Fibroblast of skin of abdomen (primary cell): ENCODE results near the gene C19orf12.
"Not testable (repeated sequence)": the region's sequence is repeated elsewhere in the genome, so short reads cannot be mapped to it uniquely, and the experiment has no call there.

Experiments used
- DNase-seq: peaks from one replicate; pipeline ENCODE4 v3.0.0-alpha.2; 2013

The C19orf12 gene

GRCh38 chr19:29675120-29675649, 39.9 kb downstream of the C19orf12 start:
- no peak for DNase-seq

- no peak for DNase-seq
These were observed 40.5 kb downstream of the C19orf12 start for GRCh38 chr19:29674374-29675119.

- DNase-seq, result no peak
These were observed 41.4 kb downstream of the C19orf12 start for GRCh38 chr19:29673451-29674371.

GRCh38 chr19:29672933-29673336, 42.1 kb downstream of the C19orf12 start:
- DNase-seq, result no peak

- DNase-seq, result no peak
These were observed 42.6 kb downstream of the C19orf12 start for GRCh38 chr19:29672319-29672932.

GRCh38 chr19:29671393-29672160, 43.5 kb downstream of the C19orf12 start:
- no peak for DNase-seq

GRCh38 chr19:29671026-29671392, 44.1 kb downstream of the C19orf12 start:
- not testable (repeated sequence) for DNase-seq

GRCh38 chr19:29670255-29670654, 44.8 kb downstream of the C19orf12 start:
- DNase-seq, result no peak

GRCh38 chr19:29668746-29669609, 46.1 kb downstream of the C19orf12 start:
- DNase-seq, result no peak

- no peak for DNase-seq
These were observed 47.1 kb downstream of the C19orf12 start for GRCh38 chr19:29667901-29668341.

- no peak for DNase-seq
These were observed 47.7 kb downstream of the C19orf12 start for GRCh38 chr19:29667387-29667783.

- DNase-seq, result peak; percentile 61
These were observed 48.3 kb downstream of the C19orf12 start for GRCh38 chr19:29666578-29667386.

GRCh38 chr19:29665826-29666577, 49.1 kb downstream of the C19orf12 start:
- peak; percentile 21 for DNase-seq

GRCh38 chr19:29665215-29665825, 49.7 kb downstream of the C19orf12 start, which contains the start of gene PLEKHF1:
Gene PLEKHF1 (plus strand): TSS chr19:29665461. CDS start chr19:29673840, 8,379 bp downstream.
- peak; percentile 61 for DNase-seq

GRCh38 chr19:29664753-29665214, 50.3 kb downstream of the C19orf12 start:
- DNase-seq, result no peak

- DNase-seq, result peak; percentile 47
These were observed 51.0 kb downstream of the C19orf12 start for GRCh38 chr19:29663861-29664752.

GRCh38 chr19:29662604-29663404, 52.3 kb downstream of the C19orf12 start:
- peak; percentile 91 for DNase-seq
